Stomach (tissue), 4 donors: ENCODE measurements around the gene DIAPH3.

Source experiments
- CTCF ChIP-seq, 7 experiments: fragments of 450-650 bp in 4 of 7; fragments of 200-600 bp in 3 of 7; sonication (generic) in 3 of 7; IDR thresholded peaks; one replicate each; pipeline ENCODE4 v1.5.1; 2016 to 2019; ENCODE audit warnings: antibody characterized with exemption in 7 of 7, control low read depth in 2 of 7, mild to moderate bottlenecking in 1 of 7
- POLR2A ChIP-seq, 4 donors: fragments of 450-650 bp; IDR thresholded peaks; one replicate each; pipeline ENCODE4 v1.6.1; 2016; ENCODE audit warnings: antibody characterized with exemption in 4 of 4, control low read depth in 2 of 4, mild to moderate bottlenecking in 1 of 4, moderate library complexity in 1 of 4

- TF ChIP-seq CTCF (IDR thresholded peaks at IDR 0.05) (no peak), POLR2A (IDR thresholded peaks at IDR 0.05) (no peak)
Measured at GRCh38 chr13:60134376-60134775, 29.4 kb downstream of the DIAPH3 start.
